IMR-90 (cell line): Measurements from ENCODE around the gene STARD13. TPM values are rescaled to one million over a fixed set of nuclear protein-coding genes. Genes with fewer than 3 reads are reported as not detected.

Source experiments
- ATAC-seq: fragments of 200-7000 bp; cut with Tn5 transposase; 2 replicates; pipeline ENCODE4 v1.9.1; 2020; ENCODE audit warnings: low read depth, mild to moderate bottlenecking, moderate library complexity
- BruUV-seq: library from RNA; stranded (reverse); fragments of 400-500 nt; replicated peaks from 2 replicates; lab custom pipeline; 2021; lab: Mats Ljungman, UMichigan
- CTCF ChIA-PET: fragments of 300-600 bp; formaldehyde crosslinking; extraction: SDS; loops from one replicate; lab custom pipeline; 2021; ENCODE audit warnings: antibody characterized with exemption; lab: Yijun Ruan, JAX
- POLR2A ChIA-PET: fragments of 300-600 bp; sonication (Branson Sonifier 250); formaldehyde crosslinking; loops from one replicate; lab custom pipeline; 2022; ENCODE audit warnings: antibody characterized with exemption; ENCODE audit not compliant: unreplicated experiment; lab: Charles Lee
- DNase-seq: peaks from one replicate; pipeline ENCODE4 v3.0.0; 2013
- H2AFZ ChIP-seq: replicated peaks from 2 replicates; pipeline ENCODE3; 2013; ENCODE audit warnings: low read length, mild to moderate bottlenecking; ENCODE audit not compliant: poor library complexity
- H2AK5ac ChIP-seq: 2 replicates; pipeline ENCODE4 v1.6.1; 2013; ENCODE audit warnings: low read depth, low read length, inconsistent platforms
- H2AK9ac ChIP-seq: replicated peaks from 2 replicates; pipeline ENCODE3; 2013; ENCODE audit warnings: mild to moderate bottlenecking, low read depth, low read length, moderate library complexity; ENCODE audit not compliant: poor library complexity
- H2BK120ac ChIP-seq: 2 replicates; pipeline ENCODE4 v1.6.1; 2013; ENCODE audit warnings: low read depth, low read length, inconsistent platforms
- H2BK15ac ChIP-seq: 3 replicates; pipeline ENCODE4 v1.6.1; 2013; ENCODE audit warnings: low read depth, low read length, inconsistent platforms
- H2BK20ac ChIP-seq: 2 replicates; pipeline ENCODE4 v1.6.1; 2013; ENCODE audit warnings: low read depth, mild to moderate bottlenecking, inconsistent platforms, low read length, moderate library complexity
- H2BK5ac ChIP-seq: 2 replicates; pipeline ENCODE4 v1.6.1; 2013; ENCODE audit warnings: mild to moderate bottlenecking, low read depth, low read length, inconsistent platforms; ENCODE audit not compliant: poor library complexity, severe bottlenecking
- H3K14ac ChIP-seq: replicated peaks from 2 replicates; pipeline ENCODE4 v1.6.1; 2013; ENCODE audit warnings: low read depth, low read length, inconsistent platforms
- H3K18ac ChIP-seq: 2 replicates; pipeline ENCODE4 v1.6.1; 2013; ENCODE audit warnings: low read depth, low read length, control low read depth
- H3K23ac ChIP-seq: 2 replicates; pipeline ENCODE4 v1.6.1; 2013; ENCODE audit warnings: low read depth, low read length, inconsistent platforms
- H3K27ac ChIP-seq: 2 replicates; pipeline ENCODE4 v1.5.1; 2013; ENCODE audit warnings: mild to moderate bottlenecking, control low read depth, low read length; ENCODE audit not compliant: insufficient read depth
- H3K27me3 ChIP-seq: 2 replicates; pipeline ENCODE4 v1.6.1; 2013; ENCODE audit warnings: low read length; ENCODE audit not compliant: control insufficient read depth, insufficient read depth
- H3K36me3 ChIP-seq: 2 replicates; pipeline ENCODE4 v1.6.1; 2013; ENCODE audit warnings: low read length, mixed read lengths; ENCODE audit not compliant: control insufficient read depth, insufficient read depth
- H3K4ac ChIP-seq: 2 replicates; pipeline ENCODE4 v1.6.1; 2013; ENCODE audit warnings: low read depth, low read length, inconsistent platforms
- H3K4me1 ChIP-seq: 2 replicates; pipeline ENCODE4 v1.6.1; 2013; ENCODE audit warnings: low read length, mixed read lengths; ENCODE audit not compliant: control insufficient read depth, insufficient read depth
- H3K4me2 ChIP-seq: 2 replicates; pipeline ENCODE4 v1.6.1; 2013; ENCODE audit warnings: low read depth, mild to moderate bottlenecking, control low read depth, low read length, moderate library complexity
- H3K4me3 ChIP-seq: 2 replicates; pipeline ENCODE4 v1.5.1; 2013; ENCODE audit warnings: low read depth, mild to moderate bottlenecking, control low read depth, low read length, moderate library complexity; ENCODE audit not compliant: insufficient read depth
- H3K56ac ChIP-seq: 2 replicates; pipeline ENCODE4 v1.6.1; 2013; ENCODE audit warnings: low read length, inconsistent platforms; ENCODE audit not compliant: insufficient read depth; ENCODE audit errors: extremely low read depth
- H3K79me1 ChIP-seq, 2 experiments: 2 replicates each; pipeline ENCODE4 v1.6.1; 2013; ENCODE audit warnings: low read length in 2 of 2, inconsistent platforms in 1 of 2, low read depth in 1 of 2
- H3K9ac ChIP-seq: 2 replicates; pipeline ENCODE4 v1.6.1; 2013; ENCODE audit warnings: low read depth, low read length, control low read depth
- H3K9me1 ChIP-seq: 2 replicates; pipeline ENCODE4 v1.6.1; 2013; ENCODE audit warnings: low read length, inconsistent platforms; ENCODE audit not compliant: insufficient read depth
- H3K9me3 ChIP-seq: 2 replicates; pipeline ENCODE4 v1.6.1; 2013; ENCODE audit warnings: low read length; ENCODE audit not compliant: control insufficient read depth, insufficient read depth
- H4K20me1 ChIP-seq: 2 replicates; pipeline ENCODE4 v1.6.1; 2013; ENCODE audit warnings: low read length, inconsistent platforms; ENCODE audit not compliant: insufficient read depth
- H4K5ac ChIP-seq: 2 replicates; pipeline ENCODE4 v1.6.1; 2013; ENCODE audit warnings: mild to moderate bottlenecking, low read depth, low read length, control low read depth
- H4K8ac ChIP-seq, 2 experiments: 2 replicates each; pipeline ENCODE4 v1.6.1; 2013; ENCODE audit warnings: low read depth in 2 of 2, low read length in 2 of 2, control low read depth in 1 of 2, inconsistent platforms in 1 of 2
- H4K91ac ChIP-seq: 2 replicates; pipeline ENCODE4 v1.6.1; 2013; ENCODE audit warnings: low read depth, low read length, inconsistent platforms; ENCODE audit not compliant: insufficient read depth
- CEBPB ChIP-seq: IDR thresholded peaks from 2 replicates; pipeline ENCODE4 v1.6.1; 2012; ENCODE audit warnings: low read depth, low read length, improper control_type of control experiment
- CHD1 ChIP-seq: IDR thresholded peaks from 2 replicates; pipeline ENCODE4 v1.6.1; 2012; ENCODE audit warnings: low read depth, low read length, improper control_type of control experiment
- MAFK ChIP-seq: IDR thresholded peaks from 2 replicates; pipeline ENCODE4 v1.6.1; 2012; ENCODE audit warnings: low read depth, low read length, improper control_type of control experiment
- MXI1 ChIP-seq: IDR thresholded peaks from 2 replicates; pipeline ENCODE4 v1.6.1; 2012; ENCODE audit warnings: low read depth, mild to moderate bottlenecking, low read length, moderate library complexity, borderline replicate concordance
- NFE2L2 ChIP-seq: fragments of 150-350 bp; IDR thresholded peaks from 2 replicates; pipeline ENCODE4 v1.6.1; 2016; ENCODE audit warnings: low read depth, mild to moderate bottlenecking, low read length
- RAD21 ChIP-seq: IDR thresholded peaks from 2 replicates; pipeline ENCODE4 v1.6.1; 2012; ENCODE audit warnings: low read length, improper control_type of control experiment
- RCOR1 ChIP-seq: IDR thresholded peaks from 2 replicates; pipeline ENCODE4 v1.6.1; 2012; ENCODE audit warnings: mild to moderate bottlenecking, low read length, improper control_type of control experiment; ENCODE audit not compliant: insufficient replicate concordance
- RFX5 ChIP-seq: IDR thresholded peaks from 2 replicates; pipeline ENCODE4 v1.8.0; 2012; ENCODE audit warnings: low read depth, mild to moderate bottlenecking, low read length, moderate library complexity
- WGBS, 2 experiments: methylation state at CpG; one replicate each; pipeline versions ENCODE4 v1.1.5 to v1.1.7; 2013; ENCODE audit warnings: missing lambda C conversion rate in 2 of 2; ENCODE audit not compliant: insufficient read length in 1 of 2; ENCODE audit errors: extremely low coverage in 2 of 2; 5-methylcytosine and 5-hydroxymethylcytosine counted together
- dilution Hi-C: fragments of 300-500 bp; cut with HindIII; formaldehyde crosslinking; loops from one replicate; pipeline ENCODE4 v1.14.3; 2018; ENCODE audit warnings: low sequenced_read_pairs; ENCODE audit not compliant: unreplicated experiment
- in situ Hi-C: fragments of 300-500 bp; cut with MboI; formaldehyde crosslinking; loops from 3 replicates; pipeline ENCODE4 v1.14.3; 2019; ENCODE audit warnings: low sequenced_read_pairs, inconsistent platforms, mixed read lengths
- intact Hi-C: fragments of 100-400 bp; cut with micrococcal nuclease; formaldehyde crosslinking; loops from 2 replicates; pipeline ENCODE4 v1.10.0; 2022
- polyA plus RNA-seq, 3 experiments: library from polyadenylated mRNA; depleted of rRNA; stranded (reverse); fragments of >200 nt; gene quantifications; 2 replicates each; pipeline ENCODE4 v1.2.3, GENCODE V29; 2012; ENCODE audit warnings: low replicate concordance in 1 of 3
- total RNA-seq: library from RNA; depleted of rRNA; stranded (reverse); fragments of >200 nt; gene quantifications from 2 replicates; pipeline ENCODE4 v1.2.3, GENCODE V29; 2012
- TF ChIP-seq, protein P1 (sequence below): fragments of 150-350 bp; IDR thresholded peaks from 2 replicates; pipeline ENCODE4 v1.6.1; 2017; ENCODE audit warnings: mild to moderate bottlenecking, antibody characterized with exemption, low read length, low read depth
- TF ChIP-seq, protein P2 (sequence below): fragments of 150-350 bp; IDR thresholded peaks from 2 replicates; pipeline ENCODE4 v1.6.1; 2016; ENCODE audit warnings: low read depth, mild to moderate bottlenecking, low read length, moderate library complexity, borderline replicate concordance

Gene STARD13
- total and polyA plus RNA-seq, 2 of the 4 experiments (the other 2 are of a cell fraction), result 23.6 to 46.6 TPM

GRCh38 chr13:33321686-33322542 lies 36.4 kb upstream of the STARD13 start:
- in situ Hi-C loops (no loop called here), intact Hi-C loops (loop anchor here (10.0 kb wide), 1 partner anchor 403 kb away; no protein-coding TSS in a partner anchor), dilution Hi-C loops (no loop called here)
- H3K27me3 ChIP-seq, result no peaks in the 10 kb centered on the region
- H3K9me1 ChIP-seq, result peaks cover 6% of the 10 kb centered on the region
- no peak overlapping the region for H2AK9ac ChIP-seq
- H4K8ac ChIP-seq, result peak overlapping the region; percentile 61 to 89
- H2AK5ac ChIP-seq, result peak overlapping the region; percentile 87; the same call in 1 of the 2 replicates
- peak overlapping the region; percentile 73 for H3K14ac ChIP-seq
- peak overlapping the region; percentile 97 for H3K27ac ChIP-seq
- ChIA-PET CTCF (no interaction called here), POLR2A (no interaction called here)
- H4K5ac ChIP-seq, result peak overlapping the region; percentile 97
- H3K36me3 ChIP-seq, result no peaks in the 10 kb centered on the region
- H2AFZ ChIP-seq, result no peak overlapping the region
- H4K91ac ChIP-seq, result peak overlapping the region; percentile 88
- H3K4ac ChIP-seq, result peak overlapping the region; percentile 85
- H3K18ac ChIP-seq, result peak overlapping the region; percentile 97
- H3K4me1 ChIP-seq, result peaks cover 18% of the 10 kb centered on the region
- peak overlapping the region; percentile 43; the same call in 2 of the 3 replicates for H2BK15ac ChIP-seq
- H4K20me1 ChIP-seq, result no peaks in the 10 kb centered on the region
- H3K9me3 ChIP-seq, result no peaks in the 10 kb centered on the region
- WGBS, 2 experiments, result 7% methylated on average over 3 of the region's 11 CpGs; no CpG with 5 or more reads in 1 of the 2 experiments
- H3K79me1 ChIP-seq, result peaks cover 23 to 51% of the 10 kb centered on the region in 2 experiments
- ATAC-seq (peak; percentile 66), DNase-seq (peak; percentile 21)
- peak overlapping the region; percentile 100 for H2BK5ac ChIP-seq
- peak overlapping the region; percentile 95 for H2BK120ac ChIP-seq
- peak overlapping the region; percentile 89 for H3K56ac ChIP-seq
- peak overlapping the region; percentile 27; the same call in 1 of the 2 replicates for H3K4me3 ChIP-seq
- BruUV-seq, result no TSS peak
- peak overlapping the region; percentile 80 for H3K4me2 ChIP-seq
- no peak for TF ChIP-seq NFE2L2
- no peak for TF ChIP-seq MAFK
- no peak for TF ChIP-seq RCOR1
- no peak for TF ChIP-seq MXI1
- no peak for TF ChIP-seq RAD21
- TF ChIP-seq CHD1, result no peak
- TF ChIP-seq CEBPB, result no peak
- TF ChIP-seq RFX5, result no peak
- TF ChIP-seq, protein P1, sequence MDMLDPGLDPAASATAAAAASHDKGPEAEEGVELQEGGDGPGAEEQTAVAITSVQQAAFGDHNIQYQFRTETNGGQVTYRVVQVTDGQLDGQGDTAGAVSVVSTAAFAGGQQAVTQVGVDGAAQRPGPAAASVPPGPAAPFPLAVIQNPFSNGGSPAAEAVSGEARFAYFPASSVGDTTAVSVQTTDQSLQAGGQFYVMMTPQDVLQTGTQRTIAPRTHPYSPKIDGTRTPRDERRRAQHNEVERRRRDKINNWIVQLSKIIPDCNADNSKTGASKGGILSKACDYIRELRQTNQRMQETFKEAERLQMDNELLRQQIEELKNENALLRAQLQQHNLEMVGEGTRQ, result no peak
- TF ChIP-seq, protein P2, sequence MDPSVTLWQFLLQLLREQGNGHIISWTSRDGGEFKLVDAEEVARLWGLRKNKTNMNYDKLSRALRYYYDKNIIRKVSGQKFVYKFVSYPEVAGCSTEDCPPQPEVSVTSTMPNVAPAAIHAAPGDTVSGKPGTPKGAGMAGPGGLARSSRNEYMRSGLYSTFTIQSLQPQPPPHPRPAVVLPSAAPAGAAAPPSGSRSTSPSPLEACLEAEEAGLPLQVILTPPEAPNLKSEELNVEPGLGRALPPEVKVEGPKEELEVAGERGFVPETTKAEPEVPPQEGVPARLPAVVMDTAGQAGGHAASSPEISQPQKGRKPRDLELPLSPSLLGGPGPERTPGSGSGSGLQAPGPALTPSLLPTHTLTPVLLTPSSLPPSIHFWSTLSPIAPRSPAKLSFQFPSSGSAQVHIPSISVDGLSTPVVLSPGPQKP, result no peak
- peak overlapping the region; percentile 89 for H3K9ac ChIP-seq
- peak overlapping the region; percentile 79 for H3K23ac ChIP-seq
- H2BK20ac ChIP-seq, result peak overlapping the region; percentile 90
